ENCODE data around the gene C3orf38. TPM values are rescaled to one million over a fixed set of nuclear protein-coding genes. Genes with fewer than 3 reads are reported as not detected.

C3orf38 gene
- total RNA-seq, 1 experiment from 2014 or later: 18.6 TPM

DNA sequence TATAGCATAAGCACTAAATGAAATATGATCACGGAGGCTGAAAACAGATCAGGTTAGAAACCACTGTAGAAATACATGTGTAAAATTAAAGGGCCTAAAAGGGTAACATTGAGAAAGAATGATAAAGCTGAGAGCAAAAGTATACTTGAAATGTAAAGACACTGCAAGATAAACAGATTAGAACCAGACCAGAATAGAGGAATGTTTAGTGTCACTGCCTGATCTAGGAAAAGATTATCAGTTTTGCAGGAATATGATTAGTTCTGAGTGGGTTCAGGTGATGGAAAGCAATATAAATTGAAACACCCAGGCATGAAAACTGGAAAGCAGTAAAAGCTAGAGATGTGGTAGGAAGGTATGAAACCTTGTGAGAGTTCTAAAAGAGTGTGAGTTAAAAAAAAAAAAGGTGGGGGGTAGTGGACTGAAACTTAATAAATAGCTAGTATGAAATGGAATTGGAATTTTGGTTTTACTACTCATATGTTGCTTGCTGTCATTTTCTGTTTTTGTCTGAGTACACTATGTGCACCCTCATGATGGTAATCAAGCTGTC is 16.0 kb upstream of the C3orf38 start:
- Histone ChIP-seq H2AFZ (ENCODE audit: low read depth, low read length, poor library complexity, severe bottlenecking) (no peak overlapping the region), H3K9ac (ENCODE audit: low read length) (no peak overlapping the region), H3K36me3 (ENCODE audit: control insufficient read depth in 1 of 2, insufficient read depth in 2 of 2, low read length in 2 of 2) (peaks cover 0 to 3% of the 10 kb centered on the region in 2 experiments; a peak in 3 of 4 replicates), H3K9me3 (ENCODE audit: control insufficient read depth in 1 of 2, insufficient read depth in 1 of 2, low read depth in 1 of 2, low read length in 2 of 2) (no peaks in the 10 kb centered on the region), H3K27me3 (ENCODE audit: insufficient read depth, low read length) (no peaks in the 10 kb centered on the region), H3K4me1 (ENCODE audit: control insufficient read depth in 1 of 2, insufficient read depth in 2 of 2, low read length in 2 of 2) (no peaks in the 10 kb centered on the region), H4K20me1 (ENCODE audit: insufficient read depth) (no peaks in the 10 kb centered on the region), H3K79me2 (ENCODE audit: insufficient read depth, low read length) (peaks cover 2% of the 10 kb centered on the region; the same call in 1 of the 2 replicates), H3K9me2 (ENCODE audit: insufficient read depth) (no peaks in the 10 kb centered on the region), H3K4me2 (ENCODE audit: low read length) (no peak overlapping the region), H3K4me3 (replicated peaks in 1 of 2; ENCODE audit: low read depth in 1 of 2, low read length in 2 of 2) (no peak overlapping the region), H3K27ac (ENCODE audit: low read depth, low read length) (no peak overlapping the region)
- no peak for ATAC-seq
- ChIA-PET POLR2A (no interaction called here), RAD21 (ENCODE audit: low non-redundant PET in 1 of 2, low total read pairs in 2 of 2, uncharacterized antibody in 2 of 2, unreplicated experiment in 2 of 2) (no interaction called here), CTCF (no interaction called here)
- intact Hi-C loops (cut with micrococcal nuclease): no loop called here
- BruUV-seq (replicated peaks): no TSS peak
- no peak for TF ChIP-seq POLR2A (IDR thresholded peaks at IDR 0.05; ENCODE audit: borderline replicate concordance, extremely low read depth, insufficient read depth, insufficient read length)
- no peak for TF ChIP-seq YY1 (IDR thresholded peaks at IDR 0.05; ENCODE audit: extremely low read depth, insufficient replicate concordance, low read depth, low read length)
- TF ChIP-seq, protein P1, sequence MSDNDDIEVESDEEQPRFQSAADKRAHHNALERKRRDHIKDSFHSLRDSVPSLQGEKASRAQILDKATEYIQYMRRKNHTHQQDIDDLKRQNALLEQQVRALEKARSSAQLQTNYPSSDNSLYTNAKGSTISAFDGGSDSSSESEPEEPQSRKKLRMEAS (IDR thresholded peaks at IDR 0.05): no peak
- TF ChIP-seq TCF7L2 (IDR thresholded peaks at IDR 0.05; ENCODE audit: borderline replicate concordance, extremely low read depth, insufficient read depth, insufficient read length): no peak
- TF ChIP-seq SRF (IDR thresholded peaks at IDR 0.05; ENCODE audit: low read depth): no peak
- TF ChIP-seq SP1 (IDR thresholded peaks at IDR 0.05; ENCODE audit: low read depth): no peak
- TF ChIP-seq, protein P2, sequence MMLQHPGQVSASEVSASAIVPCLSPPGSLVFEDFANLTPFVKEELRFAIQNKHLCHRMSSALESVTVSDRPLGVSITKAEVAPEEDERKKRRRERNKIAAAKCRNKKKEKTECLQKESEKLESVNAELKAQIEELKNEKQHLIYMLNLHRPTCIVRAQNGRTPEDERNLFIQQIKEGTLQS (IDR thresholded peaks at IDR 0.05): no peak
- no peak for DNase-seq (ENCODE audit: low read depth, low spot score)

DNA sequence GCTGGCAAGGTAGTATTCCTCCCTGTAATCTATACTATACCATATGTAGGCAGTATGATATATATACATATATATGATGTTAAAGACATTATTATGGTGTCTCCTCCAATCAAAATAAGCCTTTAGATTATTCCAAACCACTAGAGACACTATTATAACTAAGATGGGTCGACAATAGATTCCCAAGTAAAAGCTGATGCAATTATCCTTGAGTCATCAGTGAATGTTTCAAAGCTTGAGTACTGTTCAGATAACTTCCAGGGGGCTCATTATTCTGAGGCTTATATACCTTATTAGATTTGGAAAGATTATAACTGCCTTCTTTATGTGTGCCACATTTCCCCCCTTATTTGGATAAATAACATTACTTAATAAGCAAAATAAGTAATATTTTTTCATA is 11.9 kb upstream of the C3orf38 start:
- DNase-seq (ENCODE audit: low read depth, low spot score): no peak
- TF ChIP-seq, protein P2 (IDR thresholded peaks at IDR 0.05): no peak
- TF ChIP-seq CBX3 (IDR thresholded peaks at IDR 0.05; ENCODE audit: low read depth) (no peak), ZFX (IDR thresholded peaks at IDR 0.05) (no peak), POLR2A (IDR thresholded peaks at IDR 0.05; ENCODE audit: borderline replicate concordance, extremely low read depth, insufficient read depth, insufficient read length) (no peak), YY1 (IDR thresholded peaks at IDR 0.05; ENCODE audit: extremely low read depth, insufficient replicate concordance, low read depth, low read length) (no peak), ELF1 (IDR thresholded peaks at IDR 0.05; ENCODE audit: borderline replicate concordance, low read depth) (no peak), RAD21 (IDR thresholded peaks at IDR 0.05; ENCODE audit: low read depth) (no peak), FOSL1 (IDR thresholded peaks at IDR 0.05; ENCODE audit: low read depth) (no peak), EZH2 (IDR thresholded peaks at IDR 0.05) (no peak), SRF (IDR thresholded peaks at IDR 0.05; ENCODE audit: low read depth) (no peak)
- TF ChIP-seq, protein P1 (IDR thresholded peaks at IDR 0.05): no peak
- TF ChIP-seq, protein P3, sequence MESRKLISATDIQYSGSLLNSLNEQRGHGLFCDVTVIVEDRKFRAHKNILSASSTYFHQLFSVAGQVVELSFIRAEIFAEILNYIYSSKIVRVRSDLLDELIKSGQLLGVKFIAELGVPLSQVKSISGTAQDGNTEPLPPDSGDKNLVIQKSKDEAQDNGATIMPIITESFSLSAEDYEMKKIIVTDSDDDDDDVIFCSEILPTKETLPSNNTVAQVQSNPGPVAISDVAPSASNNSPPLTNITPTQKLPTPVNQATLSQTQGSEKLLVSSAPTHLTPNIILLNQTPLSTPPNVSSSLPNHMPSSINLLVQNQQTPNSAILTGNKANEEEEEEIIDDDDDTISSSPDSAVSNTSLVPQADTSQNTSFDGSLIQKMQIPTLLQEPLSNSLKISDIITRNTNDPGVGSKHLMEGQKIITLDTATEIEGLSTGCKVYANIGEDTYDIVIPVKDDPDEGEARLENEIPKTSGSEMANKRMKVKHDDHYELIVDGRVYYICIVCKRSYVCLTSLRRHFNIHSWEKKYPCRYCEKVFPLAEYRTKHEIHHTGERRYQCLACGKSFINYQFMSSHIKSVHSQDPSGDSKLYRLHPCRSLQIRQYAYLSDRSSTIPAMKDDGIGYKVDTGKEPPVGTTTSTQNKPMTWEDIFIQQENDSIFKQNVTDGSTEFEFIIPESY (IDR thresholded peaks at IDR 0.05; ENCODE audit: extremely low read depth, insufficient replicate concordance, low read length): no peak
- POLR2A ChIA-PET: no interaction called here
- BruUV-seq (replicated peaks): no TSS peak
- no peak overlapping the region for H2AFZ ChIP-seq (ENCODE audit: low read depth, low read length, poor library complexity, severe bottlenecking)
- no peaks in the 10 kb centered on the region for H3K27me3 ChIP-seq (ENCODE audit: insufficient read depth, low read length)
- CTCF ChIA-PET: no interaction called here
- no peak overlapping the region for H3K9ac ChIP-seq (ENCODE audit: low read length)
- RAD21 ChIA-PET (ENCODE audit: low non-redundant PET in 1 of 2, low total read pairs in 2 of 2, uncharacterized antibody in 2 of 2, unreplicated experiment in 2 of 2): no interaction called here
- no peaks in the 10 kb centered on the region for H3K9me2 ChIP-seq (ENCODE audit: insufficient read depth)
- H3K79me2 ChIP-seq (ENCODE audit: insufficient read depth, low read length): peaks cover 14% of the 10 kb centered on the region
- H3K4me2 ChIP-seq (ENCODE audit: low read length): no peak overlapping the region
- intact Hi-C loops (cut with micrococcal nuclease): no loop called here
- no peaks in the 10 kb centered on the region for H4K20me1 ChIP-seq (ENCODE audit: insufficient read depth)
- no peak overlapping the region for H3K27ac ChIP-seq (ENCODE audit: low read depth, low read length)
- H3K36me3 ChIP-seq (ENCODE audit: control insufficient read depth in 1 of 2, insufficient read depth in 2 of 2, low read length in 2 of 2): peaks cover 0 to 19% of the 10 kb centered on the region in 2 experiments; a peak in 3 of 4 replicates
- no peaks in the 10 kb centered on the region for H3K4me1 ChIP-seq (ENCODE audit: control insufficient read depth in 1 of 2, insufficient read depth in 2 of 2, low read length in 2 of 2)
- no peaks in the 10 kb centered on the region for H3K9me3 ChIP-seq (ENCODE audit: control insufficient read depth in 1 of 2, insufficient read depth in 1 of 2, low read depth in 1 of 2, low read length in 2 of 2)
- ATAC-seq: no peak
- no peak overlapping the region for H3K4me3 ChIP-seq (replicated peaks in 1 of 2; ENCODE audit: low read depth in 1 of 2, low read length in 2 of 2)
